HG02938 (cell line): ENCODE results near the gene FUT1.
A peak's percentile ranks its signal among the peaks of the same experiment; 100 is the strongest.
"Not testable (repeated sequence)": the region's sequence is repeated elsewhere in the genome, so short reads cannot be mapped to it uniquely, and the experiment has no call there.

ENCODE experiments used
- ATAC-seq: cut with Tn5 transposase; IDR thresholded peaks from one replicate; pipeline ENCODE4 v1.9.1; 2021; ENCODE audit warnings: mild to moderate bottlenecking, moderate library complexity; ENCODE audit not compliant: unreplicated experiment

Gene FUT1

DNA sequence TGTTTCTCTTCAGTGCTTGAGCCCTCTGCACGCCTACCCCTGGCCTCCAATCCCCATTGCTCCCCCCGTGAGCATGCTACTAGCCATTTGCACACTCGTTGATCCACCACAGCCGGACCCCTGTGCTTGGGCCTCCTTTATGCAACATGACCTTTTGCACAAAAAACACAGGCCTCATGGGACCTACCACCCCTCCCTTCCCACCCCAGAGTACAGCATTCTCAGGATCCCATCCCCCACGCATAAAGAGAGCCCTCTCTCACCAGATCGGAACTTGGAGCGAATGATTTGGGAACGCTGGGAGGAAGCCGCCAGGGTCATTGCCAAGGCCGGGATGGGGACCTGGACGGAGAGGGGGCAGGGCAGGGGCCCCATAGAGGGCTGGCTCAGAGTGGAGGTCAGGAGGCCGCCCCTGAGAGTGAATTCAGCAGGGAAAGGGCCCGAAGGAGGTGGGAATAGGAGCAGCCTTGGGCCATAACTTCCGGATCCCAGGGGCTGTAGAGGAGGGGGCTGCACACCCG lies 33.7 kb downstream of the FUT1 start:
- ATAC-seq: no peak

DNA sequence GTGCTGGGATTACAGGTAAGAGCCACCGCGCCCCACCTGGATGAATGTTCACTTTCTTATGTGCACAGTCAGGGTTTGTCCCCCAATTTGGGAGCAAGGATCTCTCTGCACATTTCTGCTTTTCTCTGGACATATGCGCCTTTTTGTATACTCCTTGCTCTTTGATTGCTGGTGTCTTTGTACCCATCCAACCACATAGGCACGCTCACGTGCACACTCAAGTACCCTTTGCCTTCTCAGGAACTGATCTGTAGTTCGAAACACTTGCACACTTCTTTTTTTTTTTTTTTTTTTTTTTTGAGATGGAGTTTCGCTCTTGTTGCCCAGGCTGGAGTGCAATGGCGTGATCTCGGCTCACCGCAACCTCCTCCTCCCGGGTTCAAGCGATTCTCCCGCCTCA lies 34.3 kb downstream of the FUT1 start:
- ATAC-seq: not testable (repeated sequence)

GRCh38 chr19:48716562-48717291 lies 35.7 kb downstream of the FUT1 start:
- ATAC-seq: no peak

DNA sequence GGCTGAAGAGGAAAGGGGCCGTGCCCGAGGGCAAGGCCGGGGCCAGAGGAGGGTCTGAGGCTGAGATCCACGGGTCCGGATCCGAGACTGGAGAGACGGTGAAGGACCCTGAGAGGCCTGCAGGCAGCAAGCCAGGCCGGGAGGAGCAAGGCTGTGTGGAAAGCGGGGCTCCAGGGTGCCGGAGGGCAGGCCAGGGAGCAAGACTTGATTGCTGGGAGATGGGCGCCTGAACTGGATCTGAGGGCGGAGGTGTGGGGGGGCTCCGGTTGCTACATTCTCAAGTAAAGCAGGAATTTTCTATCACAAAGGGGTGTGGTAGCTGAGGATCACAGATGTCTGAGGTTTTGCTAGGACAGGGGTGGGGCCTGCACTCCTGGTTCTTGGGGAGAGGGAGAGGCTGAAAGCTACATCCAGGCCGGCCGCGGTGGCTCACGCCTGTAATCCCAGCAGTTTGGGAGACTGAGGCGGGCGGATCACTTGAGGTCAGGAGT lies 36.7 kb downstream of the FUT1 start:
- ATAC-seq: no peak

GRCh38 chr19:48714759-48715675 lies 37.4 kb downstream of the FUT1 start:
- no peak for ATAC-seq

GRCh38 chr19:48713864-48714755 lies 38.3 kb downstream of the FUT1 start:
- ATAC-seq: peak; percentile 87

DNA sequence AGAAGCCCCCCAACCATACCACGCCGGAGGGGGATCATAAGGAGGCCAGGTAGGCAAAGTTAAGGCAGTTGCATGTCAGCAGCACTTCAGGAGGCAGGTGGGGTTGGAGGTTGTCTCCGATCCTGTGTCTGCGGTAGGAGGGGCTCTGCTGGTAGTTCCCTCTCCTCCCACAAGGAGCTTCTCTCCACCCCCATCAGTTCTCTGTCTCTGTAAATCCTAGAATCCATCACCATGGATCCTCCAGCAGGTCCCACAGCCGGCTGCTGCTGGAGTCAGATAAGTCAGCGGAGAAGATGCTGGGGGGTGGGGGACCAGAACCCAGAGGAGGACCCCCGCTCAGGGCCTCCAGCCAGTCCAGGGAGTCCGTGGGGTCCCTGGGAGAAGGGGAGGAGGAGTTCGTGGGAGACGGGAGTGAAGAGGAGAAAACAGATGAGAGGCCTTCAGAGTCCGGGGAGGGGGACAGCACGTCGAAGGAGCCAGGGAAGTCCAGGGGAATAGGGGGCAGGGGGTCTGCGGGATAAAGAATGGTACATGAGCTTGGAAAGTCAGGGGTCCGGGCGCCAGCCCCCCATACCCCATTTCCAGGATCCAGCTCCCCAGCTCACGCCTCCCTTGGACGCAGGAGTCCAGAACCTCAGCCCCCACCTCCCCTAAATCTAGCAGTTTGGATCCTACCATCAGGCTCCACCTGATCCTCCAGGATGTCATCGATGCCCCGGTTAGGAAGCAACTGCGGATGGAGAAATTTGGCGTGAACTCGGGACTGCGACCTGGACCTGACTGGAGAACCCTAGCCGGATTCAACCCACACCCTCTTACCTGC lies 39.2 kb downstream of the FUT1 start:
- ATAC-seq: no peak

DNA sequence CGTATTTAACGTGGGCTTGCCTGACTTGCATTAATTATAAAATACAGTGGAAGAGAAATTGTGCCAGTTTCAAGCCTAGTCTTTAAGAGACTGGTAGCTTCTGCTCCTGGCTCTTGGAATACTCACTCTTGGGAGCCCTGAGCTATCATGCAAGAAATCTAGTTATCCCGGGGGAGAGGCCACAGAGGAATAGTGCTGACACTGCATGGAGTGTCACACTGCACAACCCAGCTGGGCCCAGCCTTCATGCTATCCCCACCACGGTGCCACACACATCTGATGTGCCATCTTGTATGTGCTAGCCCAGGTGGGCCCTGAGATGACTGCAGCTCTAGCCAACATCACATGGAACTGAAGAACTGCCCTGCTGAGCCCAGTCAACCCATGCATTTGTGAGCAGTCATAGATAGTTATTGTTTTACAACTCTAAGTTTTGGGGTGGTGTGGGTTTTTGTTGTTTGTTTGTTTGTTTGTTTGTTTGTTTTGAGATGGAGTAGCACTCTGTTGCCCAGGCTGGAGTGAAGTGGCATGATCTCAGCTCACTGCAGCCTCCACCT lies 41.3 kb downstream of the FUT1 start:
- no peak for ATAC-seq

GRCh38 chr19:48708471-48708870 lies 44.0 kb downstream of the FUT1 start:
- ATAC-seq: no peak

- no peak for ATAC-seq
These were observed 47.0 kb downstream of the FUT1 start for GRCh38 chr19:48705431-48705830.

- no peak for ATAC-seq
These were observed 49.1 kb downstream of the FUT1 start for GRCh38 chr19:48703316-48703715.

DNA sequence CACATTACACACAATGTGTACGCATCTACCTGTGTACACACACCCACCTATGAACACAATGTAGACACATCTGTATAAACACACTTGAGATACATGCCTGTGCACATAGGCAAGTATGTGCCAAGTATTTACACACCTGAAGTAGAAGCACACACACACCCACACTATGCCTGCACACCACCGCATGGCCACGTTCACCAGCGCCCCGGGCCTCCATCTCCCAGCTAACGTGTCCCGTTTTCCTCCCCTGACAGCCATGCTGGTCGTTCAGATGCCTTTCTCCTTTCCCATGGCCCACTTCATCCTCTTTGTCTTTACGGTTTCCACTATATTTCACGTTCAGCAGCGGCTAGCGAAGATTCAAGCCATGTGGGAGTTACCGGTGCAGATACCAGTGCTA lies 49.7 kb downstream of the FUT1 start:
- no peak for ATAC-seq

DNA sequence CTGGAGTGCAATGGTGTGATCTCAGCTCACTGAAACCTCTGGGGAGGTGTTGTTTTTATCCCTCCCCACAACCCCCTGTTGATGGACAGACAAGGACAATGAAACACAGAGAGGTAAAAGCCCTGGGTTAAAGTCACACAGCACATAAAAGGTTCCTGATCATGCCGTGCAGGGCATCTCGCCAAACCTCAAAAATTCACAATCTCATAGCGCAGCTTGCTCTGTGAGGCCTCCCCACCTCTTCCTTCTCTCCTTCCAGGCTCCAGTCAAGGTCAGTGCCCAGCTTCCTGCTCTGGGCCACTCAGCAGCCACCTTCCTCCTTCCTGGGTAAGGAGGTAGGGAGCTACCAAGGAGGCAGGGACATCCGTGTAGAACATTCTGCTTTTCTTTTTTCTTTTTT lies 54.4 kb downstream of the FUT1 start:
- no peak for ATAC-seq
